CD4-positive, alpha-beta T cell (primary cell): ENCODE data around the gene PLCD1. TPM values are rescaled to one million over a fixed set of nuclear protein-coding genes. Genes with fewer than 3 reads are reported as not detected.

Experiments
- ATAC-seq: fragments of 200-7000 bp; cut with Tn5 transposase; one replicate; pipeline ENCODE4 v1.10.0; 2022; ENCODE audit warnings: mild to moderate bottlenecking; ENCODE audit not compliant: poor library complexity
- CTCF ChIA-PET: fragments of 350-600 bp; sonication (Branson Sonifier 250); formaldehyde crosslinking; loops from one replicate; lab custom pipeline; 2021; ENCODE audit warnings: antibody characterized with exemption, inconsistent platforms; lab: Charles Lee
- POLR2A ChIA-PET: fragments of 350-600 bp; sonication (Branson Sonifier 250); formaldehyde crosslinking; loops from one replicate; lab custom pipeline; 2021; ENCODE audit warnings: antibody characterized with exemption, inconsistent platforms; lab: Charles Lee
- DNase-seq, 14 experiments: peaks; one replicate each; pipeline ENCODE4 v3.0.0-alpha.2; 2013 to 2020; ENCODE audit warnings: mixed read lengths in 2 of 14
- H3K27ac ChIP-seq, 2 donors: one replicate each; pipeline versions ENCODE4 v1.5.1 to v1.7.0; 2013; ENCODE audit warnings: low read length in 2 of 2, low read depth in 1 of 2, mild to moderate bottlenecking in 1 of 2
- H3K27me3 ChIP-seq, 2 experiments: 1 replicate in 1 of 2; 2 replicates in 1 of 2; pipeline versions ENCODE4 v1.6.1 to v1.7.0; 2013; ENCODE audit warnings: low read length in 2 of 2, control low read depth in 1 of 2, mild to moderate bottlenecking in 1 of 2, moderate library complexity in 1 of 2; ENCODE audit not compliant: insufficient read depth in 2 of 2, control insufficient read depth in 1 of 2
- H3K36me3 ChIP-seq: one replicate; pipeline ENCODE4 v1.6.1; 2013; ENCODE audit warnings: low read length, control low read depth; ENCODE audit not compliant: insufficient read depth
- H3K4me1 ChIP-seq: one replicate; pipeline ENCODE4 v1.6.1; 2013; ENCODE audit warnings: low read length, control low read depth; ENCODE audit not compliant: insufficient read depth
- H3K4me3 ChIP-seq: one replicate; pipeline ENCODE4 v1.5.1; 2013; ENCODE audit warnings: mild to moderate bottlenecking, low read length, moderate library complexity
- H3K9me3 ChIP-seq, 2 experiments: 1 replicate in 1 of 2; 2 replicates in 1 of 2; pipeline versions ENCODE4 v1.6.1 to v1.7.0; 2013; ENCODE audit warnings: low read length in 2 of 2, mild to moderate bottlenecking in 2 of 2, control low read depth in 1 of 2, moderate library complexity in 1 of 2; ENCODE audit not compliant: control insufficient read depth in 1 of 2, insufficient read depth in 1 of 2
- H3K27ac Mint-ChIP-seq: one replicate; pipeline ENCODE4 v1.8.0; 2020; ENCODE audit warnings: mixed read lengths
- H3K27me3 Mint-ChIP-seq: one replicate; pipeline ENCODE4 v1.8.0; 2021; ENCODE audit warnings: mixed read lengths
- H3K36me3 Mint-ChIP-seq: one replicate; pipeline ENCODE4 v1.8.0; 2021; ENCODE audit warnings: low read depth, mixed read lengths
- H3K4me1 Mint-ChIP-seq: one replicate; pipeline ENCODE4 v1.8.0; 2021; ENCODE audit warnings: low read depth, mixed read lengths
- H3K4me3 Mint-ChIP-seq: one replicate; pipeline ENCODE4 v1.8.0; 2020; ENCODE audit warnings: mild to moderate bottlenecking, mixed read lengths
- H3K9me3 Mint-ChIP-seq: one replicate; pipeline ENCODE4 v1.8.0; 2020; ENCODE audit warnings: mixed read lengths
- intact Hi-C, 2 experiments: fragments of 100-400 bp; cut with DNase I in 1 of 2; cut with micrococcal nuclease in 1 of 2; formaldehyde crosslinking; loops; one replicate each; pipeline versions ENCODE4 v1.15.1 to v1.9.0; 2023 to 2025; cut with DNase I, micrococcal nuclease
- total RNA-seq, 174 experiments: library from RNA in 2 of 174; stranded (reverse) in 2 of 174; gene quantifications; one replicate each; pipeline ENCODE4 v1.2.3 and lab custom pipeline; 2021 to 2026
- TF ChIP-seq, protein P1 (sequence below): fragments of 200-600 bp; IDR thresholded peaks from one replicate; pipeline ENCODE4 v1.8.0; 2022; ENCODE audit warnings: antibody characterized with exemption, mild to moderate bottlenecking

Gene PLCD1
- total RNA-seq, 2 experiments from 2014 or later: 67.0 to 69.8 TPM

DNA sequence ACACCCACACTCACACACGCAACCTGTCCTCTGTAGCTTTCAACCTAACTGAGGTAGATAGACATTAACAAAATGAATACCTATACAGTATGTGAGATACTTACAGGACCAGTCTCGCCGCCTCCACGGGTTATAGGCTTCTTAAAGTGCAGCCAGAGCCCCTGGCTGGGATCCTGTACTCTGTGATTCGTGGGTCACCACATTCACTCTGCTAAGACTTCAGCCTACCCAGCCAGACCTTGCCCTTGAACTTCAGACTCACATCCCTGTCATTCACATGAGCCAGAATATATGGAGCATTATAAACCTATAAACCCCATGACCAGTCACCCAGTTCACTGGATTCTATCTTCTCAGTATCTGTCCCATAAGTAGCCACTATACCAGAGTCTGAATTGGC is 11.0 kb upstream of the PLCD1 start:
- H3K27me3 Mint-ChIP-seq: no peaks in the 10 kb centered on the region
- Histone ChIP-seq H3K27ac (peak overlapping the region; percentile 29 to 76), H3K4me3 (peak overlapping the region; percentile 76), H3K4me1 (peaks cover 46% of the 10 kb centered on the region), H3K36me3 (no peaks in the 10 kb centered on the region), H3K27me3 (no peaks in the 10 kb centered on the region), H3K9me3 (no peaks in the 10 kb centered on the region)
- H3K36me3 Mint-ChIP-seq: no peaks in the 10 kb centered on the region
- H3K27ac Mint-ChIP-seq: peak overlapping the region; percentile 91
- ChIA-PET POLR2A (interaction anchor here (0.9 to 2.0 kb wide), 4 partner anchors 9 to 124 kb away, joined by 3 to 13 read pairs (median 4); partner anchors contain the start of gene OXSR1), CTCF (interaction anchor here (0.8 to 2.6 kb wide), 8 partner anchors 9 to 306 kb away, joined by 3 to 14 read pairs (median 6); partner anchors contain the start of gene XYLB)
- TF ChIP-seq, protein P1, sequence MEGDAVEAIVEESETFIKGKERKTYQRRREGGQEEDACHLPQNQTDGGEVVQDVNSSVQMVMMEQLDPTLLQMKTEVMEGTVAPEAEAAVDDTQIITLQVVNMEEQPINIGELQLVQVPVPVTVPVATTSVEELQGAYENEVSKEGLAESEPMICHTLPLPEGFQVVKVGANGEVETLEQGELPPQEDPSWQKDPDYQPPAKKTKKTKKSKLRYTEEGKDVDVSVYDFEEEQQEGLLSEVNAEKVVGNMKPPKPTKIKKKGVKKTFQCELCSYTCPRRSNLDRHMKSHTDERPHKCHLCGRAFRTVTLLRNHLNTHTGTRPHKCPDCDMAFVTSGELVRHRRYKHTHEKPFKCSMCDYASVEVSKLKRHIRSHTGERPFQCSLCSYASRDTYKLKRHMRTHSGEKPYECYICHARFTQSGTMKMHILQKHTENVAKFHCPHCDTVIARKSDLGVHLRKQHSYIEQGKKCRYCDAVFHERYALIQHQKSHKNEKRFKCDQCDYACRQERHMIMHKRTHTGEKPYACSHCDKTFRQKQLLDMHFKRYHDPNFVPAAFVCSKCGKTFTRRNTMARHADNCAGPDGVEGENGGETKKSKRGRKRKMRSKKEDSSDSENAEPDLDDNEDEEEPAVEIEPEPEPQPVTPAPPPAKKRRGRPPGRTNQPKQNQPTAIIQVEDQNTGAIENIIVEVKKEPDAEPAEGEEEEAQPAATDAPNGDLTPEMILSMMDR: no peak
- H3K4me1 Mint-ChIP-seq: peaks cover 28% of the 10 kb centered on the region
- DNase-seq: no peak
- H3K9me3 Mint-ChIP-seq: peaks cover 4% of the 10 kb centered on the region
- no peak for ATAC-seq
- intact Hi-C loops: loop anchor here in 1 of 2 experiments (1.0 kb wide), 1 partner anchor 36 kb away; no protein-coding TSS in a partner anchor
- peak overlapping the region; percentile 65 for H3K4me3 Mint-ChIP-seq

DNA sequence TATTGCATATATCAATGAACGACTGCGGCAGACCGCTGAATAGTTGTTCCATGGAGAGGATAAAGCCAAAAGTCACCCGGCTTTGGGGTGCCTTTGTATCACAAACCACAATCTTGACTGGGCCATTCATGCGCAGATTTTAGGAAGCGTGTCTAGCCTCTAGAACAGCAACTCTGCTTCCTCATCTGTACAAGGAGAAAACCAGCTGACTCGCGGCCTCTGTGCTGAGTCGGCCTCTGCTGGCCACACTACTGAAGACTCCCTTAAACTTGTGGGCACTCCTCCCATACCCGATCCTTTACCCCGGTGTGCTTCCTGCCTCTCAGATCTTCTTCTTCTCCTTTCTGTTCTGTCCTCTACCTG is 10.4 kb upstream of the PLCD1 start:
- ChIA-PET POLR2A (interaction anchor here (0.9 to 2.0 kb wide), 8 partner anchors 9 to 307 kb away, joined by 3 to 13 read pairs (median 4); partner anchors contain the start of genes OXSR1, PLCD1 and XYLB), CTCF (interaction anchor here (0.8 to 2.6 kb wide), 8 partner anchors 8 to 307 kb away, joined by 3 to 14 read pairs (median 6); partner anchors contain the start of genes ACAA1 and XYLB)
- H3K4me1 ChIP-seq: peaks cover 46% of the 10 kb centered on the region
- DNase-seq: peak; percentile 32 to 86 (median 54)
- intact Hi-C loops: loop anchor here (1.0 to 5.0 kb wide), 4 partner anchors 35 to 97 kb away; partner anchors contain the start of genes ACAA1 (in 1 of the 2) and MYD88 (in 1 of the 2)
- no peaks in the 10 kb centered on the region for H3K9me3 ChIP-seq
- TF ChIP-seq, protein P1: no peak
- peak overlapping the region; percentile 65 for H3K4me3 Mint-ChIP-seq
- H3K36me3 Mint-ChIP-seq: no peaks in the 10 kb centered on the region
- H3K27me3 Mint-ChIP-seq: no peaks in the 10 kb centered on the region
- no peaks in the 10 kb centered on the region for H3K36me3 ChIP-seq
- peak; percentile 49 for ATAC-seq
- no peaks in the 10 kb centered on the region for H3K27me3 ChIP-seq
- H3K9me3 Mint-ChIP-seq: peaks cover 4% of the 10 kb centered on the region
- H3K27ac ChIP-seq: peak overlapping the region; percentile 76 to 96
- H3K4me3 ChIP-seq: peak overlapping the region; percentile 76
- H3K27ac Mint-ChIP-seq: peak overlapping the region; percentile 91
- H3K4me1 Mint-ChIP-seq: peaks cover 28% of the 10 kb centered on the region

GRCh38 chr3:38039101-38039898 is 9.9 kb upstream of the PLCD1 start, which contains the start of gene DLEC1:
DLEC1 (plus strand) TSS chr3:38039208; CDS start chr3:38039226, 18 bp downstream.
- no peaks in the 10 kb centered on the region for H3K36me3 ChIP-seq
- peak within 1 kb of the TSS; percentile 76 to 96 for H3K27ac ChIP-seq
- intact Hi-C loops: loop anchor here in 1 of 2 experiments (2.0 to 5.0 kb wide), 3 partner anchors 34 to 98 kb away; partner anchors contain the start of genes ACAA1 and MYD88
- no peaks in the 10 kb centered on the region for H3K9me3 ChIP-seq
- H3K4me1 ChIP-seq: peaks cover 46% of the 10 kb centered on the region
- CTCF ChIA-PET: interaction anchor here (0.7 to 2.6 kb wide), 9 partner anchors 8 to 184 kb away, joined by 3 to 14 read pairs (median 5); partner anchors contain the start of gene ACAA1
- H3K36me3 Mint-ChIP-seq: no peaks in the 10 kb centered on the region
- ATAC-seq: peak; percentile 59
- H3K4me3 ChIP-seq: peak within 1 kb of the TSS; percentile 76
- TF ChIP-seq, protein P1: no peak
- peak; percentile 70 to 95 (median 80) for DNase-seq
- H3K4me1 Mint-ChIP-seq: peaks cover 28% of the 10 kb centered on the region
- H3K4me3 Mint-ChIP-seq: peak within 1 kb of the TSS; percentile 65
- H3K27me3 Mint-ChIP-seq: no peaks in the 10 kb centered on the region
- no peaks in the 10 kb centered on the region for H3K27me3 ChIP-seq
- H3K9me3 Mint-ChIP-seq: peaks cover 4% of the 10 kb centered on the region
- H3K27ac Mint-ChIP-seq: peak within 1 kb of the TSS; percentile 91
- POLR2A ChIA-PET: interaction anchor here (0.8 to 2.0 kb wide), 12 partner anchors 9 to 1367 kb away, joined by 3 to 13 read pairs (median 4); partner anchors contain the start of genes ACAA1, EPM2AIP1, MLH1 and OXSR1
